Femur (tissue), 1 donor: ENCODE measurements around the gene FAM216A.
A peak's percentile ranks its signal among the peaks of the same experiment; 100 is the strongest.
"Not testable (repeated sequence)": the region's sequence is repeated elsewhere in the genome, so short reads cannot be mapped to it uniquely, and the experiment has no call there.

Source experiments
- DNase-seq: peaks from one replicate; pipeline ENCODE4 v3.0.0-alpha.2; 2017

FAM216A gene

GRCh38 chr12:110501752-110502738, 33.4 kb downstream of the FAM216A start, which contains the start of the genes RAD9B and VPS29:
RAD9B (plus strand) TSS chr12:110502331; CDS start chr12:110502338, 7 bp downstream.
VPS29 (minus strand) TSS chr12:110502111; CDS start chr12:110502051, 60 bp downstream.
- peak; percentile 99 for DNase-seq

GRCh38 chr12:110503432-110503831, 34.8 kb downstream of the FAM216A start:
- no peak for DNase-seq

GRCh38 chr12:110505332-110505731, 36.7 kb downstream of the FAM216A start:
- no peak for DNase-seq

- DNase-seq: no peak
Measured at GRCh38 chr12:110508071-110508586, 39.5 kb downstream of the FAM216A start.

GRCh38 chr12:110513842-110514241, 45.2 kb downstream of the FAM216A start:
- no peak for DNase-seq

- no peak for DNase-seq
Measured at GRCh38 chr12:110514363-110514762, 45.7 kb downstream of the FAM216A start.

GRCh38 chr12:110516995-110517394, 48.4 kb downstream of the FAM216A start:
- no peak for DNase-seq

- not testable (repeated sequence) for DNase-seq
Measured at GRCh38 chr12:110518014-110518413, 49.4 kb downstream of the FAM216A start.

GRCh38 chr12:110520876-110521712, 52.4 kb downstream of the FAM216A start:
- DNase-seq: not testable (repeated sequence)

GRCh38 chr12:110528277-110528839, 59.7 kb downstream of the FAM216A start:
- no peak for DNase-seq

- DNase-seq: no peak
Measured at GRCh38 chr12:110530511-110530910, 61.9 kb downstream of the FAM216A start.

- no peak for DNase-seq
Measured at GRCh38 chr12:110531741-110532333, 63.2 kb downstream of the FAM216A start.

- no peak for DNase-seq
Measured at GRCh38 chr12:110532644-110533043, 64.0 kb downstream of the FAM216A start.

GRCh38 chr12:110533607-110534006, 65.0 kb downstream of the FAM216A start:
- DNase-seq: no peak

- DNase-seq: no peak
Measured at GRCh38 chr12:110534811-110535210, 66.2 kb downstream of the FAM216A start.

- no peak for DNase-seq
Measured at GRCh38 chr12:110536834-110537604, 68.4 kb downstream of the FAM216A start.

GRCh38 chr12:110537605-110538409, 69.2 kb downstream of the FAM216A start:
- peak; percentile 31 for DNase-seq

GRCh38 chr12:110538869-110539622, 70.4 kb downstream of the FAM216A start:
- no peak for DNase-seq
